ENCODE measurements around the gene SCAND1.

The SCAND1 gene

GRCh38 chr20:35904982-35905663 lies 49.2 kb downstream of the SCAND1 start:
- no peak for DNase-seq (ENCODE audit: low spot score)

DNA sequence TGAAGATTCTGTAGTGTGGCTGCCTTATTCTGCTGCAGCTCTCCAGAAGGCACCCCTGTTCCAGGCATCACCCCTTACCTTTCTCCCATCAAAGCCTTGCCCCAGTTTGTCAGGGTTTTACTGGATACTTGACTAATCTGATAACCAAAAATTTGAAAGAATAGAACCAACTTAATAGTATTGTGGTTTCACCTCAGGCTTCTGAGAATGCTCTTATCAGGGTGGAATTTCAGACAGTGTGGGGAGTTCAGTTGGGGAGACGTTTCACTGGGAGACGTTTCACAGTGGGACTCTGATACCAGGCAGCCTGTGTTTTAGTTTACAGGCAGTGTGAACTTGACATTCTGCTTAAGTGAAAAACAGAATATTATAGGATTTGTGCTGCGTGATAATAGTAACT lies 50.5 kb downstream of the SCAND1 start:
- DNase-seq (ENCODE audit: low spot score) = no peak

All from AG08396 (cell line).